SK-N-MC (cell line): Measurements from ENCODE around the gene SEPTIN6.
"Not testable (repeated sequence)": the region's sequence is repeated elsewhere in the genome, so short reads cannot be mapped to it uniquely, and the experiment has no call there.

ENCODE experiments used
- EZH2 ChIP-seq: fragments of 200-600 bp; sonication (generic); IDR thresholded peaks from one replicate; pipeline ENCODE4 v1.6.1; 2017; ENCODE audit warnings: antibody characterized with exemption
- POLR2AphosphoS5 ChIP-seq: IDR thresholded peaks from 2 replicates; pipeline ENCODE4 v1.6.1; 2012; ENCODE audit warnings: mild to moderate bottlenecking, low read depth, low read length, borderline replicate concordance

DNA sequence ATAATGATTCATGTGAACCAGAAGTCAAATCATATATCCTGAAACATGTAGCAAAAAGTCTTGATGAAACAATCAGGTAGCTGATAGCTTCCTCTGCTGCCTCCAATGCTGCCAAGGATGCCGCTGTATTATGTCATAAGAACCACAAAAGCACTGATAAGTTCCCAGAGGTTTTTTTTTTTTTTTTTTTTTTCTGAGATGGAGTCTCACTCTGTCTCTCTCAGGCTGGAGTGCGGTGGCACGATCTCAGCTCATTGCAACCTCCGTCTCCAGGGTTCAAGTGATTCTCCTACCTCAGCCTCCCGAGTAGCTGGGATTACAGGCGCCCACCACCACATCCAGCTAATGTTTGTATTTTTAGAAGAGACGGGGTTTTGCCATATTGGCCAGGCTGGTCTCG, 8.7 kb downstream of the SEPTIN6 start:
- not testable (repeated sequence) for TF ChIP-seq POLR2AphosphoS5, EZH2
